Measurements from ENCODE around the gene RETN.

RETN gene

GRCh38 chr19:7679771-7680605, 11.1 kb downstream of the RETN start:
- no peaks in the 10 kb centered on the region for H3K9me3 Mint-ChIP-seq
- H3K27ac Mint-ChIP-seq = peak overlapping the region; percentile 74
- peak overlapping the region; percentile 85 for H3K4me3 Mint-ChIP-seq
- no peak for ATAC-seq
- no peak for DNase-seq
- peaks cover 15% of the 10 kb centered on the region for H3K36me3 Mint-ChIP-seq (ENCODE audit: low read depth)
- H3K27me3 Mint-ChIP-seq = peaks cover 32% of the 10 kb centered on the region
- peaks cover 58% of the 10 kb centered on the region for H3K4me1 Mint-ChIP-seq

- peaks cover 19% of the 10 kb centered on the region for H3K36me3 Mint-ChIP-seq (ENCODE audit: low read depth)
- peak; percentile 37 for ATAC-seq
- peak; percentile 89 for DNase-seq
- no peaks in the 10 kb centered on the region for H3K9me3 Mint-ChIP-seq
- H3K4me3 Mint-ChIP-seq = peak within 1 kb of the TSS; percentile 85
- H3K27me3 Mint-ChIP-seq = peaks cover 30% of the 10 kb centered on the region
- peak within 1 kb of the TSS; percentile 93 for H3K27ac Mint-ChIP-seq
- peaks cover 59% of the 10 kb centered on the region for H3K4me1 Mint-ChIP-seq
Observed at GRCh38 chr19:7680606-7681339, 11.9 kb downstream of the RETN start, which contains the start of gene TRAPPC5. TRAPPC5 (plus strand) TSS chr19:7680833; CDS start chr19:7682254, 1,421 bp downstream.

- Mint-ChIP-seq H3K4me1 (peaks cover 52% of the 10 kb centered on the region), H3K4me3 (peak overlapping the region; percentile 85), H3K9me3 (no peaks in the 10 kb centered on the region), H3K27ac (peak overlapping the region; percentile 93), H3K27me3 (peaks cover 22% of the 10 kb centered on the region), H3K36me3 (ENCODE audit: low read depth) (peaks cover 19% of the 10 kb centered on the region)
- ATAC-seq (peak; percentile 53), DNase-seq (peak; percentile 90)
Observed at GRCh38 chr19:7681340-7682174, 12.7 kb downstream of the RETN start.

- Mint-ChIP-seq H3K4me1 (peaks cover 46% of the 10 kb centered on the region), H3K27me3 (peaks cover 14% of the 10 kb centered on the region), H3K9me3 (no peaks in the 10 kb centered on the region), H3K4me3 (peak overlapping the region; percentile 85), H3K36me3 (ENCODE audit: low read depth) (peaks cover 19% of the 10 kb centered on the region), H3K27ac (no peak overlapping the region)
- no peak for ATAC-seq
- no peak for DNase-seq
Observed at GRCh38 chr19:7682175-7682855, 13.5 kb downstream of the RETN start.

GRCh38 chr19:7685546-7686445, 16.9 kb downstream of the RETN start:
- no peak overlapping the region for H3K4me3 Mint-ChIP-seq
- no peak for ATAC-seq
- peaks cover 20% of the 10 kb centered on the region for H3K4me1 Mint-ChIP-seq
- peaks cover 19% of the 10 kb centered on the region for H3K36me3 Mint-ChIP-seq (ENCODE audit: low read depth)
- H3K27ac Mint-ChIP-seq = no peak overlapping the region
- DNase-seq = no peak
- no peaks in the 10 kb centered on the region for H3K27me3 Mint-ChIP-seq
- H3K9me3 Mint-ChIP-seq = no peaks in the 10 kb centered on the region

- H3K27ac Mint-ChIP-seq = no peak overlapping the region
Observed at GRCh38 chr19:7687177-7687576, 18.3 kb downstream of the RETN start.

GRCh38 chr19:7689165-7689564, 20.3 kb downstream of the RETN start:
- H3K27me3 Mint-ChIP-seq = no peaks in the 10 kb centered on the region
- DNase-seq (no peak), ATAC-seq (no peak)
- peaks cover 7% of the 10 kb centered on the region for H3K4me1 Mint-ChIP-seq
- H3K36me3 Mint-ChIP-seq (ENCODE audit: low read depth) = peaks cover 5% of the 10 kb centered on the region
- no peak overlapping the region for H3K27ac Mint-ChIP-seq
- no peak overlapping the region for H3K4me3 Mint-ChIP-seq
- H3K9me3 Mint-ChIP-seq = no peaks in the 10 kb centered on the region

More at GRCh38 chr19:7687177-7687576, 18.3 kb downstream of the RETN start:
- H3K9me3 Mint-ChIP-seq = no peaks in the 10 kb centered on the region
- H3K36me3 Mint-ChIP-seq (ENCODE audit: low read depth) = peaks cover 17% of the 10 kb centered on the region
- no peak for DNase-seq
- H3K27me3 Mint-ChIP-seq = no peaks in the 10 kb centered on the region
- peaks cover 14% of the 10 kb centered on the region for H3K4me1 Mint-ChIP-seq
- ATAC-seq = no peak
- H3K4me3 Mint-ChIP-seq = no peak overlapping the region

GRCh38 chr19:7690779-7691258, 22.0 kb downstream of the RETN start:
- peaks cover 10% of the 10 kb centered on the region for H3K4me1 Mint-ChIP-seq
- no peaks in the 10 kb centered on the region for H3K36me3 Mint-ChIP-seq (ENCODE audit: low read depth)
- DNase-seq (no peak), ATAC-seq (peak; percentile 13)
- no peak overlapping the region for H3K4me3 Mint-ChIP-seq
- H3K9me3 Mint-ChIP-seq = no peaks in the 10 kb centered on the region
- no peak overlapping the region for H3K27ac Mint-ChIP-seq
- H3K27me3 Mint-ChIP-seq = no peaks in the 10 kb centered on the region

- ATAC-seq (peak; percentile 27), DNase-seq (no peak)
- peaks cover under 1% of the 10 kb centered on the region for H3K36me3 Mint-ChIP-seq (ENCODE audit: low read depth)
- H3K27ac Mint-ChIP-seq = no peak overlapping the region
- peaks cover under 1% of the 10 kb centered on the region for H3K27me3 Mint-ChIP-seq
- no peaks in the 10 kb centered on the region for H3K9me3 Mint-ChIP-seq
- H3K4me3 Mint-ChIP-seq = no peak overlapping the region
- peaks cover 11% of the 10 kb centered on the region for H3K4me1 Mint-ChIP-seq
Observed at GRCh38 chr19:7691497-7691896, 22.6 kb downstream of the RETN start.

- Mint-ChIP-seq H3K36me3 (ENCODE audit: low read depth) (peaks cover 2% of the 10 kb centered on the region), H3K27ac (no peak overlapping the region), H3K27me3 (peaks cover 5% of the 10 kb centered on the region), H3K4me1 (peaks cover 13% of the 10 kb centered on the region), H3K4me3 (no peak overlapping the region), H3K9me3 (no peaks in the 10 kb centered on the region)
- peak; percentile 15 for ATAC-seq
- no peak for DNase-seq
Observed at GRCh38 chr19:7692417-7693088, 23.7 kb downstream of the RETN start.

GRCh38 chr19:7694499-7694898, 25.6 kb downstream of the RETN start:
- no peaks in the 10 kb centered on the region for H3K9me3 Mint-ChIP-seq
- no peak overlapping the region for H3K27ac Mint-ChIP-seq
- DNase-seq (no peak), ATAC-seq (no peak)
- H3K4me3 Mint-ChIP-seq = peak overlapping the region; percentile 1
- H3K4me1 Mint-ChIP-seq = peaks cover 28% of the 10 kb centered on the region
- H3K36me3 Mint-ChIP-seq (ENCODE audit: low read depth) = peaks cover 2% of the 10 kb centered on the region
- peaks cover 9% of the 10 kb centered on the region for H3K27me3 Mint-ChIP-seq

GRCh38 chr19:7697721-7698287, 29.0 kb downstream of the RETN start:
- Mint-ChIP-seq H3K27me3 (peaks cover 12% of the 10 kb centered on the region), H3K4me1 (peaks cover 45% of the 10 kb centered on the region), H3K9me3 (no peaks in the 10 kb centered on the region), H3K36me3 (ENCODE audit: low read depth) (peaks cover 2% of the 10 kb centered on the region), H3K27ac (peak overlapping the region; percentile 14), H3K4me3 (peak overlapping the region; percentile 48)
- no peak for DNase-seq
- ATAC-seq = no peak
